HL-60 (cell line): Measurements from ENCODE around the gene FARS2.

ENCODE experiments used
- DNase-seq, 2 experiments: peaks; one replicate each; pipeline ENCODE4 v3.0.0-alpha.2; 2010 to 2020; ENCODE audit warnings: low read depth in 1 of 2, low spot score in 1 of 2
- H3K27ac ChIP-seq: fragments of 250-450 bp; sonication (Bioruptor Pico); replicated peaks from 2 replicates; pipeline ENCODE4 v1.5.1; 2020; ENCODE audit warnings: mild to moderate bottlenecking, moderate library complexity
- H3K27me3 ChIP-seq: fragments of 250-450 bp; sonication (Bioruptor Pico); 2 replicates; pipeline ENCODE4 v1.5.1; 2021; ENCODE audit warnings: mild to moderate bottlenecking, moderate library complexity; ENCODE audit not compliant: insufficient read depth, poor library complexity, severe bottlenecking
- H3K4me3 ChIP-seq: replicated peaks from 2 replicates; pipeline ENCODE4 v1.5.1; 2011; ENCODE audit warnings: mild to moderate bottlenecking, control low read depth, low read length; ENCODE audit not compliant: insufficient read depth
- CTCF ChIP-seq: IDR thresholded peaks from one replicate; pipeline ENCODE4 v1.5.1; 2011; ENCODE audit warnings: low read length, control low read depth, inconsistent platforms; ENCODE audit not compliant: insufficient read depth
- GABPA ChIP-seq: IDR thresholded peaks from 2 replicates; pipeline ENCODE4 v1.6.1; 2012; ENCODE audit warnings: low read depth
- POLR2AphosphoS5 ChIP-seq: IDR thresholded peaks from 2 replicates; pipeline ENCODE4 v1.6.1; 2012; ENCODE audit warnings: low read depth
- REST ChIP-seq: IDR thresholded peaks from 2 replicates; pipeline ENCODE4 v1.6.1; 2012; ENCODE audit warnings: low read depth; ENCODE audit not compliant: insufficient replicate concordance
- SPI1 ChIP-seq: IDR thresholded peaks from 2 replicates; pipeline ENCODE4 v1.6.1; 2012; ENCODE audit warnings: low read depth, mild to moderate bottlenecking, borderline replicate concordance

Gene FARS2

GRCh38 chr6:5220443-5220842, 40.9 kb upstream of the FARS2 start:
- TF ChIP-seq POLR2AphosphoS5 = no peak
- no peak for TF ChIP-seq CTCF
- TF ChIP-seq SPI1 = no peak
- no peak for TF ChIP-seq GABPA
- no peak for TF ChIP-seq REST
- DNase-seq = no peak
- Histone ChIP-seq H3K27ac (no peak overlapping the region), H3K27me3 (no peaks in the 10 kb centered on the region), H3K4me3 (no peak overlapping the region)

- no peak overlapping the region for H3K4me3 ChIP-seq
- H3K27me3 ChIP-seq = no peaks in the 10 kb centered on the region
- no peak for TF ChIP-seq CTCF
- no peak for TF ChIP-seq REST
- TF ChIP-seq SPI1 = no peak
- no peak for TF ChIP-seq GABPA
- no peak for TF ChIP-seq POLR2AphosphoS5
- no peak for DNase-seq
- no peak overlapping the region for H3K27ac ChIP-seq
These were observed 38.0 kb upstream of the FARS2 start for GRCh38 chr6:5223309-5223708.

GRCh38 chr6:5229356-5229755, 32.0 kb upstream of the FARS2 start:
- TF ChIP-seq GABPA (no peak), REST (no peak), POLR2AphosphoS5 (no peak), SPI1 (no peak), CTCF (no peak)
- Histone ChIP-seq H3K27me3 (no peaks in the 10 kb centered on the region), H3K4me3 (no peak overlapping the region), H3K27ac (no peak overlapping the region)
- no peak for DNase-seq
